H9 (cell line): ENCODE data around the gene USP4. TPM values are rescaled to one million over a fixed set of nuclear protein-coding genes. Genes with fewer than 3 reads are reported as not detected.

Source experiments
- microRNA-seq: library from miRNA; unstranded; fragments of <30 nt; microRNA quantifications from one replicate; pipeline ENCODE4, GENCODE V29; 2020; ENCODE audit warnings: borderline microRNAs expressed
- total RNA-seq: library from RNA; stranded (reverse); gene quantifications from 2 replicates; pipeline ENCODE4 v1.2.1, GENCODE V29; 2021

The USP4 gene
- total RNA-seq, 1 experiment from 2014 or later: 36.1 TPM

Small RNA genes lying within 50 kb of the gene (microRNA-seq; reads per million reads assigned to microRNA genes)
- not detected for gene MIR4271

Other genes starting within 250 kb of the USP4 start
- gene QRICH1, start 246.0 kb downstream of the USP4 start, total RNA-seq: 151 and 167 TPM in 2 replicates
- gene QARS1, start 235.3 kb downstream of the USP4 start, total RNA-seq: 375 and 390 TPM in 2 replicates
- gene USP19, start 219.2 kb downstream of the USP4 start, total RNA-seq: 66.3 and 68.9 TPM in 2 replicates
- gene LAMB2, start 207.0 kb downstream of the USP4 start, total RNA-seq: 121 and 130 TPM in 2 replicates
- gene CCDC71, start 173.7 kb downstream of the USP4 start, total RNA-seq: 26.1 and 27.6 TPM in 2 replicates
- gene KLHDC8B, start 168.5 kb downstream of the USP4 start, total RNA-seq: 13.5 and 14.4 TPM in 2 replicates
- 4.5 and 4.6 TPM in 2 replicates for gene C3orf62, start 62.8 kb downstream of the USP4 start, total RNA-seq
- 253 and 265 TPM in 2 replicates for gene GPX1, start 18.3 kb upstream of the USP4 start, total RNA-seq
- 403 and 409 TPM in 2 replicates for gene RHOA, start 71.9 kb upstream of the USP4 start, total RNA-seq
- gene TCTA, start 72.4 kb upstream of the USP4 start, total RNA-seq: 11.2 and 12.2 TPM in 2 replicates
- 38.8 and 41.2 TPM in 2 replicates for gene AMT, start 82.4 kb upstream of the USP4 start, total RNA-seq
- 7.8 and 10.0 TPM in 2 replicates for gene NICN1, start 89.3 kb upstream of the USP4 start, total RNA-seq
- 93.0 and 94.0 TPM in 2 replicates for gene DAG1, start 130.2 kb upstream of the USP4 start, total RNA-seq
- gene BSN, start 214.4 kb upstream of the USP4 start, total RNA-seq: 1.9 and 2.4 TPM in 2 replicates